KMS-11 (cell line): Measurements from ENCODE around the gene FGF12.

Experiments
- H2AFZ ChIP-seq: fragments of 200-600 bp; sonication (generic); 2 replicates; pipeline ENCODE4 v1.6.1; 2016; ENCODE audit warnings: antibody characterized with exemption, mixed run types, low read depth
- H3K27ac ChIP-seq: fragments of 200-600 bp; sonication (generic); 2 replicates; pipeline ENCODE4 v1.6.1; 2016; ENCODE audit warnings: mild to moderate bottlenecking, mixed run types
- H3K27me3 ChIP-seq: fragments of 200-600 bp; sonication (generic); 2 replicates; pipeline ENCODE4 v1.6.1; 2017; ENCODE audit warnings: mild to moderate bottlenecking, low read depth, mixed run types, moderate library complexity; ENCODE audit not compliant: insufficient read depth
- H3K36me3 ChIP-seq: fragments of 200-600 bp; sonication (generic); 2 replicates; pipeline ENCODE4 v1.6.1; 2017; ENCODE audit warnings: mild to moderate bottlenecking, mixed run types; ENCODE audit not compliant: insufficient read depth
- H3K4me1 ChIP-seq: fragments of 200-600 bp; sonication (generic); 2 replicates; pipeline ENCODE4 v1.6.1; 2016; ENCODE audit warnings: mild to moderate bottlenecking, low read depth, mixed run types; ENCODE audit not compliant: poor library complexity, severe bottlenecking
- H3K4me2 ChIP-seq: fragments of 200-600 bp; sonication (generic); 2 replicates; pipeline ENCODE4 v1.7.0; 2016; ENCODE audit warnings: mild to moderate bottlenecking, mixed run types
- H3K4me3 ChIP-seq: fragments of 200-600 bp; sonication (generic); IDR thresholded peaks from 2 replicates; pipeline ENCODE4 v1.6.1; 2017; ENCODE audit warnings: low read depth, low read length, mixed read lengths; ENCODE audit not compliant: insufficient read depth
- H3K79me2 ChIP-seq: fragments of 200-600 bp; sonication (generic); 2 replicates; pipeline ENCODE4 v1.6.1; 2016; ENCODE audit warnings: low read depth, mixed run types; ENCODE audit not compliant: insufficient read depth
- H3K9ac ChIP-seq: fragments of 200-600 bp; sonication (generic); 2 replicates; pipeline ENCODE4 v1.6.1; 2016; ENCODE audit warnings: mild to moderate bottlenecking, mixed run types
- H4K20me1 ChIP-seq: fragments of 200-600 bp; sonication (generic); 2 replicates; pipeline ENCODE4 v1.6.1; 2016; ENCODE audit warnings: mild to moderate bottlenecking, mixed run types; ENCODE audit not compliant: insufficient read depth
- CTCF ChIP-seq: fragments of 200-600 bp; sonication (generic); conservative IDR thresholded peaks from 2 replicates; pipeline ENCODE4 v1.6.1; 2017; ENCODE audit warnings: low read depth, mild to moderate bottlenecking, antibody characterized with exemption, low read length, moderate library complexity, mixed read lengths

FGF12 gene

DNA sequence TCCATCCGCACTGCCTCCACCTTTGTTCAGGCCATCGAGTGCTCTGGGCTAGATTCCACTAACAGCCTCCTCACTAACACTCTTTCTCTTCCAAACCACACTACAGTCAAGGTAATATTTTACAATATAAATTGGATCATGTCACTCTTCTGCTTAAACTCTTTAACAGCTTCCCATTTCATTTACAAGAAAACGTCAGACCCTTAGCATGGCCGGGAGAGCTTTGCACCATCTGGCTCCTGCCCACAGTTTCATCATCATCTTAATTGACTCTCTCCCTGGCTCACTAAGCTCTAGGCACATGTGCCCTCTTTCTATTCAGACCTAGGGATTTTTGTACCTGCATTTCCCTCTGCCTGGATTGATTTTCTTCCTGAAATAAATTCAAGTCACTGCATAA lies 354.7 kb downstream of the FGF12 start:
- Histone ChIP-seq H3K4me3 (no peak overlapping the region), H2AFZ (no peak overlapping the region), H3K9ac (no peak overlapping the region), H3K4me2 (no peak overlapping the region), H3K27me3 (no peaks in the 10 kb centered on the region), H3K79me2 (no peaks in the 10 kb centered on the region), H3K36me3 (no peaks in the 10 kb centered on the region), H4K20me1 (no peaks in the 10 kb centered on the region), H3K4me1 (no peaks in the 10 kb centered on the region), H3K27ac (no peak overlapping the region)
- TF ChIP-seq CTCF, result no peak

- Histone ChIP-seq H3K4me1 (no peaks in the 10 kb centered on the region), H3K4me3 (no peak overlapping the region), H4K20me1 (no peaks in the 10 kb centered on the region), H2AFZ (no peak overlapping the region), H3K36me3 (no peaks in the 10 kb centered on the region), H3K79me2 (no peaks in the 10 kb centered on the region), H3K27me3 (no peaks in the 10 kb centered on the region), H3K27ac (no peak overlapping the region), H3K9ac (no peak overlapping the region), H3K4me2 (no peak overlapping the region)
- TF ChIP-seq CTCF, result no peak
These were observed 355.4 kb downstream of the FGF12 start for GRCh38 chr3:192371870-192372400.

DNA sequence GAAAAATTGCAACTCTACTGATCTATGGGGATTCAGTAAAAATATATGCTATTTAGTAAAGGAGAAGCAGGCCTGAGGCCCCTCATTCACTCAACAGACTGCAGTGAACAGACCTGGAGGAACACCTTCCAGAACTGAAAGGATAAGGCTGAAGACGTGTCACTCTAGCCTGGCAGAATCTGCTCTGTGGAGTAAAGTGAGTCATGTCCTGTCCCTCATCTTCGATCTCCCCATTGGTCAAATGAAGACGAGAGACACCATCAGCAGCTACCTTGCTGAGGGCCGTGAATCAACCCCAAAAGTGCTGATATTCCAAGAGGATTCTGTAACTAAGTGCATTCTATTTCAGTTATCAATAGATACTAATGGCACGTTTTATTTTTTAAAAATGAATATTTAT lies 359.7 kb downstream of the FGF12 start:
- Histone ChIP-seq H3K79me2 (no peaks in the 10 kb centered on the region), H3K27ac (no peak overlapping the region), H3K9ac (no peak overlapping the region), H3K4me3 (no peak overlapping the region), H3K36me3 (no peaks in the 10 kb centered on the region), H4K20me1 (no peaks in the 10 kb centered on the region), H3K4me1 (no peaks in the 10 kb centered on the region), H3K27me3 (no peaks in the 10 kb centered on the region), H3K4me2 (no peak overlapping the region), H2AFZ (no peak overlapping the region)
- no peak for TF ChIP-seq CTCF

DNA sequence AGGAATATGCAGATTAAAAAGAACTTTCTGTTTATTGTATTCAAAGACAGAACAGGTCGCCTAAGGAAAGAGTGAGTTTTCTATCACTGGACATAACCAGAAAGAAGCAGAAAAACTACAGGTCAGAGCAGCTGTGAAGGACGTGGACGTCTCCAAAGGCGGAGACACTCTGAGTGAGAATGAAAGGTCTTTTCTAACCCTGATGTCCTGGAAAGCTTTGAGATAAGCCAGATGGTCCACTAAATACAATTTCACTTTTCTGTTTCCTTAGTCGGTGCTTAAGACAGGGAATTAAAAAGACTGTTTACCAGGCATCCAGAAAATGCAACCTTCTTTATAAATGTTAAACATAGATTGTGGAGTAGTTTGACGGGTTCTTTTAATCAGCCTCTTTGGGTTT lies 360.4 kb downstream of the FGF12 start:
- TF ChIP-seq CTCF, result no peak

More for the DNA sequence above, 360.4 kb downstream of the FGF12 start:
- Histone ChIP-seq H3K4me2 (no peak overlapping the region), H3K36me3 (no peaks in the 10 kb centered on the region), H4K20me1 (no peaks in the 10 kb centered on the region), H3K4me3 (no peak overlapping the region), H2AFZ (no peak overlapping the region), H3K79me2 (no peaks in the 10 kb centered on the region), H3K4me1 (no peaks in the 10 kb centered on the region), H3K27me3 (no peaks in the 10 kb centered on the region), H3K9ac (no peak overlapping the region), H3K27ac (no peak overlapping the region)
